GM12864 (cell line): ENCODE data around the gene ZDHHC13.

Experiments
- DNase-seq: peaks from one replicate; pipeline ENCODE4 v3.0.0-alpha.2; 2011; ENCODE audit warnings: low read depth
- H3K4me3 ChIP-seq: 2 replicates; pipeline ENCODE4 v1.5.1; 2011; ENCODE audit warnings: mild to moderate bottlenecking, low read depth, low read length, control low read depth
- CTCF ChIP-seq: IDR thresholded peaks from 2 replicates; pipeline ENCODE4 v1.5.1; 2011; ENCODE audit warnings: low read depth, mild to moderate bottlenecking, moderate library complexity, low read length, control low read depth, inconsistent platforms; ENCODE audit errors: missing control alignments

The ZDHHC13 gene

GRCh38 chr11:19176629-19177186, 59.7 kb downstream of the ZDHHC13 start:
- no peak for DNase-seq
- H3K4me3 ChIP-seq = no peak overlapping the region
- no peak for TF ChIP-seq CTCF

- no peak for TF ChIP-seq CTCF
- DNase-seq = no peak
- no peak overlapping the region for H3K4me3 ChIP-seq
These were observed 64.7 kb downstream of the ZDHHC13 start for GRCh38 chr11:19181531-19182261.

- DNase-seq = no peak
- no peak for TF ChIP-seq CTCF
- no peak overlapping the region for H3K4me3 ChIP-seq
These were observed 66.7 kb downstream of the ZDHHC13 start for GRCh38 chr11:19183646-19184045.

GRCh38 chr11:19185036-19185435, 68.1 kb downstream of the ZDHHC13 start:
- no peak overlapping the region for H3K4me3 ChIP-seq
- DNase-seq = no peak
- no peak for TF ChIP-seq CTCF

GRCh38 chr11:19185516-19186052, 68.6 kb downstream of the ZDHHC13 start:
- no peak for DNase-seq
- H3K4me3 ChIP-seq = no peak overlapping the region
- no peak for TF ChIP-seq CTCF

GRCh38 chr11:19187114-19187832, 70.3 kb downstream of the ZDHHC13 start:
- TF ChIP-seq CTCF = no peak
- DNase-seq = no peak
- no peak overlapping the region for H3K4me3 ChIP-seq
